HG03045 (cell line): ENCODE results near the gene COX6B2.

ENCODE experiments used
- ATAC-seq: cut with Tn5 transposase; IDR thresholded peaks from one replicate; pipeline ENCODE4 v1.9.1; 2021; ENCODE audit warnings: mild to moderate bottlenecking, moderate library complexity; ENCODE audit not compliant: unreplicated experiment

The COX6B2 gene

GRCh38 chr19:55362990-55363716 is 8.6 kb upstream of the COX6B2 start, which contains the start of gene GARIN5B:
GARIN5B (minus strand) TSS chr19:55363260; CDS start chr19:55363066, 194 bp downstream.
- no peak for ATAC-seq

GRCh38 chr19:55362174-55362989 is 7.9 kb upstream of the COX6B2 start:
- no peak for ATAC-seq

DNA sequence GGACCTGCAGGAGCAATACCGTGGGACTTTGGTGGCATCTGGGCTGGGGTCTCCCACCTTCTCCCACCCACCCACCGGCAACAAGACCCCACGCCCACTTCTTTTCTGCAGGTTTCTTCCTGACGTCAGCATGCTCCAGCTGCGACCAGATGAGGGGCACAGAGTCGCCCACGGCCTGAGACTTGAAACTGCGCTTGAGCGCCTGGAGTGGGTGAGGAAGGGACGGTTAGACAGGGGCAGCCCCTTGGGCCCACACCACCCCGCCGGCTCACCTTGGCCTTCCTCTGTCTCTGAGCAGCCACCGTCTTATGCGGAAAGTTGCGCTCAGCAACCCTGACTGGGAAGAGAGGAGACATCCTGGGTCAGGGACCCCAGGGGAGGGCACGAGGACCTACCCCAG is 6.4 kb upstream of the COX6B2 start:
- no peak for ATAC-seq

DNA sequence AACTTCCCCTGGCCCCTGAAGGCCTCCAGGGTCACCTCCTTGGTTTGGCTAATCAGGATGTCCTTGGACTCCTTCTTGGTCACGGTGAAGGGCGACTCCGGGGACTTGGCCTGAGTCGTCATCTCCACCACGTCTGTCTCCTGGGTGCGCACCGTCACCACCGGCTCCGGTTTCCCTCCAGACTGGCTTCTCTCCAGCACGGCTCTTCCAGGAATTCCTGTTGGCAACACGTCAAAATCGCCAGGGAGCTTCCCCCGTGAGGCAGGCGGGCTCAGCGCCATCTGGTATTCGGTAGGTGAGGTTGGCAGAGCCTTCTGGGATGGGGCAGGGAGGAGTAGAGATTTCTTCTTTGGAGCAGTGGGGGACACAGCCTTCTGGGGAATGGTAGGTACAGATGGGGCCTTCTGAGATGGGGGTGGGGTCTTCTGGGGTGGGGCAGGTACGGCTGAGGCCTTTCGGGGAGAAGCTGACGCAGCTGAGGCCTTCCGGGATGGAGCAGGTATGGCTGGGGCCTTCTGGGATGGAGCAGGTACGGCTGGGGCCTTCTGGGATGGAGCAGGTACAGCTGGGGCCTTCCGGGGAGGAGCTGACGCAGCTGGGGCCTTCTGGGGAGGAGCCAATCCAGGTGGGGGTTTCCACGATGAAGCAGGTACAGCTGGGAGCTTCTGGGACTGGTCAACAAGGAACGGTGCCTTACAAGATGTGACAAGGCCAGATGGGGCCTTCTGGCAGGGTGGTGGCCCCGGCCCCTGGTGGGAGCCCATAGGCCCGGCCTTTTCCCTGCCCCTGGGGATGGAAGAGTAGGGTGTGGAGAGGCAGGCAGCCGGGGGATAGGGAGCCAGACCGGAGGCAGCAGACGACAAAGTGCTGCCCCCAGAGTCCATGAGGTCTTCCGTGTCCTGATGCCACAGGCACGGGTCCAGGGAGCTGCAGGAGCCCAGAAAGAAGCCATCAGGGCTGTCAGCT is 4.7 kb upstream of the COX6B2 start:
- ATAC-seq, result no peak

DNA sequence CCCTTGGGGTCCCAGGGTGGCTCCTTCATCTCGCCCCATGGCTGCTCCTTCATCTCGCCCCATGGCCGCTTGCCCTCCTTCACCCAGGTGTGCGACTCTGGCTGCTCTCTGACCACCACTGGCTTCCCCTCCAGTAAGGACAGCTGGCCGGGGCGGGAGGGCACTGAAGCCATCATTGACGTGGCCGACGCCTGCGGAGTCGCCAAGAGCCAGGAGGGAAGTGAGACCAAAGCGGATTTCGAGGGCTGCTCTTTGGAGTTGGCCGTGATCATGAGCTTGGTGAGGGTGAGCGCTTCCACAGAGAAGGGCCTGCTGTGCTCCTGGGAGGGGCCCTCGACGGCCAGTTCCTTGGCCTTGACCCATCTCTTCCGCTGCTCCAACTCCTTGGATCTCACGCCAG is 4.0 kb upstream of the COX6B2 start:
- no peak for ATAC-seq

- ATAC-seq, result no peak
These were observed 798 bp upstream of the COX6B2 start for GRCh38 chr19:55355213-55355821.

GRCh38 chr19:55353803-55354697 is 469 bp downstream of the COX6B2 start:
- no peak for ATAC-seq

- no peak for ATAC-seq
These were observed 1.1 kb downstream of the COX6B2 start for GRCh38 chr19:55353356-55353802.

DNA sequence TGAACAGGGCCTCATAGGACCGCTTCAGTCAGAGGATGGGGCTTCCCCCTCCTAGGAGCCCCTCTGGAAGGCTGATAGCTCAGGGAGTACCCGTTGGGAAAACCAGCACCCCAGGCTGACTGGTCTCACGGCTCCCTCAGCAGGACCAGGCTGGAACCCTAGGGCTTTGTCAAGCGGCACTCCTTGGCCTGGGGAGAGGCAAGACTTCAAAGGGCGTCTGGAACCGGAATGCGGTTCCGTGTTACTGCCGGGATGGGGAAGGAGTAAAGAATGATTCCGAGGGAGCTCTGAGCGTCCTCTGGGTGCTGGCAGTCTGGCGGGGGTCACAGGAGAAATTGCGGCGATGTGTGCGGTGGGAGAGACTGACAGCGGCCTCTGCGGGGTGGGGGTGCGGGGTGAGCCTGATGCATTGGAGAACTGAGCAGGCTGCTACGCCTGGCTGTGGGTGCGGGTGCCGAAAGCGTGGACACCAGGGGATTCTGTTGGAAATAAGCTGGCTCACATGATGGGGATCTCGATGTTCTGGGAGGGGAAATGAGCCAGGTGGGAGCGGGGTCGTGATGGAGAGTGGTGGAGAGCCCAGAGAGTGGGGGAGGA is 1.9 kb downstream of the COX6B2 start:
- ATAC-seq, result no peak

DNA sequence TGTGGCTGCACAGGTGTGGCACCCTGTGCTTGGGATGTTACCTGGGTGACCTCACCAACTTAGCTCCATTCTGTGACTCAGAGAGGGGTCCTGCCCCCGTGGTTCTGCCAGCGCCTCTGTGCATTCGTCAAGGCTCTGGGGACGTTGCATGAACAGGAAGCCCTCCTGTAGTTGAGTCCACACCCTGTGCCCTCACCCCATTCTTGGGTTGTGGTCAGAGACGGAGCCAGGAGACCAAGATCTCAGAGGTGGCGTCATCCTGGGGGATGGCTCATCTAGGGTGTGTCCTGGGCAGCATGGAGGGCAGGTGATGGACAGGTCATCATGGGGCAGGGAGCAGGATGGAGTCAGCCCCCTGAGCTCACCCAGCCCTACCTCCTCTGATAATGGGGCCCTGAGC is 2.5 kb downstream of the COX6B2 start:
- no peak for ATAC-seq

DNA sequence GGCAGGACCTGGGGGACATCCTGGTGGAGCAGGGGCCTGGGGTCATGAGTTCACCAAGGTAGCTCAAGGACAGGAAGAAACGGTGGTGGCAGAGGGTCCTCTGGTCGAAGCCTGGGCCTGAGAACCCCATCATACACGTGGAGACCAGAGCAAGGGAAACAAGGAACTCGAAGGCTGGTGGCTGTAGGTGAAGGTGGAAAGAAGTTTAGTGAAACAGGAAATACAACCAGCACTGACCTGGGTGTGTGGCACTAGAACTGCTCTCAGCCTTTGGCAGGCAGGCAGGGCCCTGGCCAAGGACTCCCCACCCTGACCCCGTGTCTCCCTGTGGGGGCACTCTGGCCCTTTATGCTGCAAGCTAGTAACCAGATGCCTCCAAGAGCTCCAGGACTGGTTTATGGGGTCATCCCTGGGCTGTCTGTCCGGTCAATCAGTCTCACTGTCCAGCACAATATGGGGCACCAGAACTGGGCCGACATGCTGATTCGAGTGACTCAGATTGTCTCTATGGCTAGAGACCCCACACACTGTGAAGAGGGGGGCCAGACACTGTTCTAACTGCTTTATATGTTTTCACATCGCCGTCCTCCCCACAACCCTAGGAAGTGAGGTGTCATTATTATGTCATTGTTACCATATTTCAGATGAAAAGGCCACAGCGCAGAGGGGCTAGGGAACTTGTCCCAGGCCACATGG is 3.8 kb downstream of the COX6B2 start:
- ATAC-seq, result no peak

GRCh38 chr19:55348317-55349034 is 6.0 kb downstream of the COX6B2 start:
- ATAC-seq, result no peak

GRCh38 chr19:55347442-55348009 is 7.0 kb downstream of the COX6B2 start:
- no peak for ATAC-seq

GRCh38 chr19:55346725-55347441 is 7.6 kb downstream of the COX6B2 start:
- no peak for ATAC-seq

- ATAC-seq, result no peak
These were observed 8.4 kb downstream of the COX6B2 start for GRCh38 chr19:55345818-55346724.
